GM19395 (cell line): ENCODE measurements around the gene ITGA11.

Source experiments
- ATAC-seq: cut with Tn5 transposase; IDR thresholded peaks from one replicate; pipeline ENCODE4 v1.9.1; 2021; ENCODE audit warnings: mild to moderate bottlenecking, moderate library complexity; ENCODE audit not compliant: unreplicated experiment

The ITGA11 gene

DNA sequence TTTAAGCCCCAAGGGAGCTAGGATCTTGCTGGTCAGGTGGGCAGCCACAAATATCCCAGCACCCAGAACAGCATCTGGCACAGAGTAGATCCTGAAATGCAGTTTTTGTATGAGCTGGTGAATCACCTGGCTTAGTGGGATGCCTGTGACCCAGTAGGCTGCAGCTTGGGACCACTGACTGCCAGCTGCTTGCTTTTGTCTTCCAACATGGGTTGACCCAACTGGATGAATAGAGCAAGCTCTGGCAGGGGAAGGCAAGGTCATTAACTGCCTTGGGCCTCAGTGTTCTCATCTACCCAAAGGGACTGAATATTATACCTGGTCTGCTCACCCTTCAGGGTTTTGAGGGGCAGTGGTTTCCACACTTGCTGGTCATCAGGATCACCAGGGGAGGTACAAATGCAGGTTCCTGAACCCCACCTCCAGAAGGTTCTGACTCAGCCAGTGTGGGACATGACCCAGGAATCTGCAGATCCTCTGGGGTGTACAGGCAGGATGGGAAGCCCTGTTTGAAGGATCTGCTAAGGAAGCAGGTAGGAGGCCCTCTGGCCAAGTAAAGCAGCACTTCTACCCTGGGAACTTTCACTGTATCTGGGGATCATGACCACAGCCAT lies 55.4 kb downstream of the ITGA11 start:
- no peak for ATAC-seq

DNA sequence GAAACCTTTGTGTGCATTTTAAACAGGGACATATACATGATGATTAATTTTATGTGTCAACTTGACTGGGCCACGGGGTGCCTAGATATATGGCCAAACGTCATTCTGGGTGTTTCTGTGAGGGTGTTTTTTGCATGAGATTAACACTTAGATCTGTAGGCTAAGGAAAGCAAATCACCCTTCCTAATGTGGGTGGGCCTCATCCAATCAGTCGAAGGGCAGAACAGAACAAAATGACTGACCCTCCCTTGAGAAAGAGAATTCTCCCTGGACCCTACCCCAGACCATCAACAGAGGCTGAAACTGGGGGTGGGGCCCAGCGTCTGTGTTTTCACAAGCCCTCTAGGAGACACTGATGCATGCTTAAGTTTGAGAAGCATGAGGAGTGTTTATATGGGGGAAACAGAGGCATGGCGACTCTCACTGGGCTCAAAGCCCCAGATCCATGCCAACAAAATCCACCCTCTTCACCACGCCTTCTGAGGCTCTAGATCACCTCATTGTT lies 56.2 kb downstream of the ITGA11 start:
- no peak for ATAC-seq

GRCh38 chr15:68375191-68375631 lies 56.8 kb downstream of the ITGA11 start:
- no peak for ATAC-seq

- no peak for ATAC-seq
Measured at GRCh38 chr15:68374168-68374745, 57.7 kb downstream of the ITGA11 start.

- no peak for ATAC-seq
Measured at GRCh38 chr15:68373028-68373427, 58.9 kb downstream of the ITGA11 start.

DNA sequence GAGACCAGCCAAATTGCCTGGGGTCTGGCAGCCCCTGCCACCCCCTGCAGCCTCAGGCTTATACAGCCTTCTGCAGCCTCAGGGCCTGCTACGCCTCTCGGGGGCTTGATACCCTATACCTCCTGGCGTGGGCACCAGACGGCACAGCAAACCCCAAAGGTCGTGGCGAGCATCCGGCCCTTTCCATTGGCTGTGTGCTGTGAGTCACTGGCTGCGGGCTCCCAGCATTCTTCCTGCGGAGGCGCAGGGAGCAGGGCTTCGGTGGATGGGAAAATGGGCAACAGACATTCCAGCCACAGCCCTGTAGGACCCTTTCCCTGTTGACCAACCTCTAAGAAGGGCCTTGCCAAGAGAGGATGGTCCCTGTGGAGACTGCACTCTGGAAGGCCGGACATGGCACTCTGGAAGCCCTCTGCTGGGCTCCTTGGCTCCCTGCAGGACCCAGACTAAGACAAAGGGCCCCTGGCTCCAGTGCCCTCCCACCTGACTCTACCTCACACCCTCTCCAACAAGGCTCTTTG lies 59.6 kb downstream of the ITGA11 start:
- no peak for ATAC-seq

GRCh38 chr15:68371851-68372250 lies 60.1 kb downstream of the ITGA11 start:
- ATAC-seq, result no peak

DNA sequence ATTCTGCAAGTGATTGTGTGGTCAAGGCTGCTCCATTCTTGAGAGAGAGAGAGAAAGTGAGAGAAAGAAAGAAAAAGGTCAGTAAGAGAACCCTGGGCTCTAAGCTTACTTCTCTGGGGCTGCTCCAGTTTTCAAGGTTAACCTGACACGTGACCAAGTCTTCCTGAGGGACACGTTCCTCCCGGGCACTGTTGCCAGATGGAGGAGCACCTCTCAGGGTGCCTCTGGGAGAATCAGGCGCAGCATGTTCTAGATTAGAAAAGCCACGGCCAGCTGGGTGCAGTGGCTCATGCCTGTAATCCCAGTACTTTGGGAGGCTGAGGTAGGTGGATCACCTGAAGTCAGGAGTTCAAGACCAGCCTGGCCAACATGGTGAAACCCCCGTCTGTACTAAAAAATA lies 60.8 kb downstream of the ITGA11 start:
- ATAC-seq, result no peak

DNA sequence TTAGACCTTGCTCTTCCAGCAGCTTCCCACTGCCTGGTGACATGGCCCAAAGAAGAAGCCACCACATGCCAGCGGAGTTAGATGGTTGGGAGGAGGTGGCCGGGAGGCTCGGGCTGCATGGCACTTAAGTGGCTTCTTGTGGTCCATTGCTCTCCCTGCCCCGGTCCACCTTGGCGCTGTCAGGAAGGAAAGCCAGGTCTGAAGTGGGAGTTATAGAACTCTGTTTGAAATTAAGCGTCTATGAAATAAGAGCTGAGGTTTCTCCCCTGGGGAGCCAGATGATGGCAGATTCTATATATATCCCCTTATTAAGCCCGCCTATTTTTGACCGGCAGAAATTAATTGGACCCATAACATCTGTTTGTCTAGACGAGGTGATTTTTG lies 61.2 kb downstream of the ITGA11 start:
- no peak for ATAC-seq

- no peak for ATAC-seq
Measured at GRCh38 chr15:68369931-68370767, 61.8 kb downstream of the ITGA11 start.

GRCh38 chr15:68368731-68369435 lies 63.1 kb downstream of the ITGA11 start:
- ATAC-seq, result no peak

GRCh38 chr15:68367992-68368391 lies 64.0 kb downstream of the ITGA11 start:
- no peak for ATAC-seq

DNA sequence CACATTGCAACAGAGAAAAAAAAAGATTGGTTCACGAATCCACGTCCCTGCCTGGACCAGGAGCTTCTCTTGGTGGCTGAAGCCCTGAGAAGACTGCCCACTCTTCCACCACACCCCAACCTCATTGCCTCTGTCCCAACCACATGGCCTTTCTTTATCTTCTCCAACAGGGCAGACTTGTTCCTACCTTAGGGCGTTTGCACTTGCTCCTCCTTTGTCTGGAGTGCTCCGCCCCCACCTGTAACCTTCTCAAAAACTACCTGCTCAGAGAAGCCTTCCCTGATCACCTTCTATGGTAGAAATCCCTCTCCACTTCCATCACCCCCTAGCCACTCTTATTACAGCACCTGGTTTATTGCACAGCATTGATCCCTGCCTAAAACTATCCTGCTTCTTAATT lies 64.7 kb downstream of the ITGA11 start:
- no peak for ATAC-seq

- ATAC-seq, result no peak
Measured at GRCh38 chr15:68366314-68366713, 65.6 kb downstream of the ITGA11 start.

DNA sequence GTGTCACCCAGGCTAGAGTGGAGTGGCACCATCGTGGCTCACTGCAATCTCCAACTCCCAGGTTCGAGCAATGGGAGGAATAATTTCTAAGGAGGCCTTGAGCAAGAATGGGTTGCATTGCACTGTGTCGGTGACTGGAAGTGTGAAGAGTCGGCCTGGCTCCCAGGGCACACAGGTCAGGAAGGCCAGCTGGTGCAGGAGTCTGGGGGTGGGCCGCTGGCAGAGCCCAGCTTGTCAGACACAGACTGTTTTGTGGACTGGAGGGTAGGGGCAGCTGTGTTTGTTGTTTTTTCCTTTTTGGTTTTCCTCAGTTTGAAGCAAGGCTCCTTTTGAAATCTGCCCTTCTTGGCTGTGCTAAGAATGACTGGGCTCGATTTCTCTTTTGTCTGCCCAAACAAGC lies 66.2 kb downstream of the ITGA11 start:
- no peak for ATAC-seq

- no peak for ATAC-seq
Measured at GRCh38 chr15:68365140-68365745, 66.7 kb downstream of the ITGA11 start.

DNA sequence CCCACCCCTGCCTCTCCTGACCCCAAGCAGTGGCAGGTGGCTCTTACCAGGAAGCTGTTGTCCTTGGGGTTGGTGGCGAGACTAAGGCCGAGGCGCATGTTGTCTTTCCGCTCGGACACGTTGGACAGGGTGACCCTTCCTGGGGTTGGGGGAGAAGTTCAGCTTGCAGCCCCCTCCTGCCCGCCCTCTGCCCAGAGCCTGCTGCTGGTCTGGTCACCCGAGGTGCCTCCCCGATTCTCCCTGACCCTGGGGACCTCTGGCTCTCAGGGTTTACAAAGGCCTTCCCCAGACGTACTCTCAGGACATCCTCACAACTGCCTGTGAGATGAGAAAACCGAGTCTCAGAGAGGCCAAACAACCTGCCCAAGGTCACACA lies 67.3 kb downstream of the ITGA11 start:
- ATAC-seq, result no peak

DNA sequence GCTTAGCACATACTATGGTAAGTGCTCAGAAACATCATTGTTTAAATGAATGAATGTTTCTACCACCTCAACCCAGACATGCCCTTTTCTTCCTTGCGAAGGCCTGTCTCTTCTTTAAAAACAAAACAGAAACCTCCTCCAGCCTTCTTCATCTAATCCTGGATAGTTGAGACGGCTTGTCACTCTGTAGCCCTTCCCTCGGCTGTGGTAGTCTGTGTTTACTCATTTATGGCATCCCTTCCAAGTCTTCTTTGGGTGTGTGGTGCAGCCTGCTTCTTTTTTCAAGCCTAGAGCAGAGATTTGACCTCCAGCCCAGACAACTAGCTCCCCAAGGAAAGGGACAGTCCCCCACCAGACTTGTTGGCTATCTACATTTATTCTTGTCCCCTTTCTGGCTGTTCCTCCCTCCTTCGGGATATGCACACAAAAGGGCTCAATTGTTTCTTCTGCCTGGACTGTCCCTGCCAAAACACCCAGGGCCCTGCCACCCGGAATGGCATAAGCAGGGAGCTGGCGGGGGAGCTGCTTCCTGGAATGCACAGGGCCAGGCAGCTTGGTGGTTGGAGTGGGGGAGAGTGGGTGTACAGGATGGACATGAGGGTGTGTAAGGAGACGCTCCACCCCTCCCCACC lies 67.8 kb downstream of the ITGA11 start:
- no peak for ATAC-seq

DNA sequence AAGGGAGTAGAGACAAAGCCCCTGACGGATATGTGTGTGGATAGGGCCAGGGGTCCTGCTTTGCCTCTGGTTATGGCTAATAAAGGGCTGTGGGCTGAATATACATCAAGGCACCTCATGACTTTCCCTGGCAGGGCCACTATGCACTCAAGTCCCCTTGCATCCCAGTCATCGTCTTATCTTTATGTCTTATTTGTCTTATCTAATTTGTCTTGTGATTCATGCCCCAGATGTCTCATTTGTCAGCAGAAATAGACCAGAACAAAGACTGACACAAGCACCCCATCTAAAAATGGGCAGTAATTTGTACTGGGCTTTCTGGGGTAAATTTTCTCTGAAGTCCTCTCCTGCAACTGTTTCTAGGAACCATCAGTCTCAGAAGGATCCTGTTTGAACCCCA lies 68.6 kb downstream of the ITGA11 start:
- ATAC-seq, result no peak

- no peak for ATAC-seq
Measured at GRCh38 chr15:68362537-68363126, 69.3 kb downstream of the ITGA11 start.
